GM21360 (cell line): ENCODE data around the gene TMEM108.
"Not testable (repeated sequence)": the region's sequence is repeated elsewhere in the genome, so short reads cannot be mapped to it uniquely, and the experiment has no call there.

Experiments
- ATAC-seq: cut with Tn5 transposase; IDR thresholded peaks from one replicate; pipeline ENCODE4 v1.9.1; 2021; ENCODE audit warnings: mild to moderate bottlenecking, moderate library complexity; ENCODE audit not compliant: unreplicated experiment

TMEM108 gene

DNA sequence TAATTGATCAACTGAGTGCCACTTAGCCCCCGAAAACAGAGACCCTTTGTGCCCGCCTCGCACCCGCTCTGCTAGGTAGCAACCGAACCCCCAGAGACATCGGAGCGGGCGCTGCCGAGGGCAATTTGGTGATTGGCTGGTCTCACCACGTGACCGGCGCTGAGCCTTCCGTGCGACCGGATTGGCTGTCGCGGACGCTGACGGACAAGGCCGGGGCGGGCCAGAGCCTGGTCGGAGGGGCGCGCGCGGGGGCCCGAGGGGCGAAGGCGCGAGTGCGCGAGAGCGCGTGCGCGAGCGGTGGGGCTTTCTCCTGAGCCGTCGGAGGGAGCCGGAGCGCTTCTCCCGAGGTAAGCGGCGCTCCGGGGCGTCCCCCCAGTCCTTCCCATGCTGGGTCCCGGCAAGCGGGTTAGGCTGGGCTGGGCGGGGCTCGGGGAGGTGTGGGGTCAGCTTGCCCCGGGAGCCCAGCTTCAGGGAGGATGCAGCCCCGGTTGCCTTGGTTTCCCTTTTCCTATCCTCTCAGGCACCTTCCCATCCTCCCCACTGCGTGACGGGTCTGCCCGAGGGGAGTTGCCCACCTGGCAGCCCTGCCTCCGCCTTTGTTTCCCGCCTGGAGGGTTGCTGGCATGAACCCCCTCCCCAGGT is at the start of gene TMEM108:
TMEM108 (plus strand) TSS at position 303 of the 642 bp plus-strand sequence.
- ATAC-seq = no peak

DNA sequence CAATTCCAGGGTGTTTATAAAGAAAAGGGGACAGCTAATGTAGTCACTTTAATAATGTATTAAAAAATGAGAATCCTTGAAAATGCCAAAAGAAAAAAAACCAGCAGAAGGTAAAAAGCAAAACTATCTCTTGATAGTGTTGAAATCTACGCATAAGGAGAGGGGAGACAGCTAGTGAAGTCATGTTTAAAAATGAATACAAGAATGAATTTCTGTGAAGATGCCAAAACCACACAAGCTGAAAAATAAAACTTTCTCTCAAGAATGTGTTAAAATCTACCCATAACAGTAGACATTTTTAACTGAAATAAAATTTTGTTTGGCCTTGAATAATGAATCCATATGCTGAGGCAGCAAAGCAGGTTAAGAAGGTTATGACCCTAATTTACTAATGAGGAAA is 42.2 kb upstream of the TMEM108 start:
- ATAC-seq = no peak

DNA sequence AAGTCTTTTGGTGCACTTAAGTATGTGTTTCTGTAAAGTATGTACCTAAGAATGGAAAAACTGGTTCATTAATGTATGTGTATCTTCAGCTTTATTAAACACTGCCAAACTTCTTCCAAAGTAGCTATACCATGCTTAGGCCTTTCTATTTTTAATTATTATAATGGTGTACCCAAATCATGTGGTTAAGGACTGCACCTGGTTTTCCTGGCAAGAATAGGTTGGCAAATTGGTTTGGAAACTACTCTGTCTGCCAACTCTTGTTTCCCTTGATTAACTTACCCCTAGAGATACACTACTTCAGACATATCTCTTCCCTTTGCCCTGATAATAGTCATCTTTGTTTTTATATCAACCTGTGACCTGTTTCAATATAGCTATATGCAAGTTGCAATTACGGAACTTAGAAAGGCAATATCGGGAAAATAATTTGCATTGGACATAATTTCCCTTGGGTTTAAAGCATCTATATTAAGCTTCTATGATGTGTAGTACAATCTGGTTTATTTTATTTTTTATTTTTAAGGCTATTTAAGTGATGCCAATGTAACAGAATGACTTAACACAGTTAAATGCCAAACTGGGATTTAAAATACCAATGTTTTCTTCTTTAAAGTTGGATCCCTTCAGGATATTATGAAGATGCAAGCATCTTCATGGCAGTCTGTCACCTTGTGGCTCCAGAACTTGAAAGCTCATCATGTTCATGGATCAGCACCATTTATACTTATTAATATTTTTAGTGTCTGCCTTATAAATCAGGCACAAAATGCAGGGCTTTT is 40.6 kb upstream of the TMEM108 start:
- no peak for ATAC-seq

DNA sequence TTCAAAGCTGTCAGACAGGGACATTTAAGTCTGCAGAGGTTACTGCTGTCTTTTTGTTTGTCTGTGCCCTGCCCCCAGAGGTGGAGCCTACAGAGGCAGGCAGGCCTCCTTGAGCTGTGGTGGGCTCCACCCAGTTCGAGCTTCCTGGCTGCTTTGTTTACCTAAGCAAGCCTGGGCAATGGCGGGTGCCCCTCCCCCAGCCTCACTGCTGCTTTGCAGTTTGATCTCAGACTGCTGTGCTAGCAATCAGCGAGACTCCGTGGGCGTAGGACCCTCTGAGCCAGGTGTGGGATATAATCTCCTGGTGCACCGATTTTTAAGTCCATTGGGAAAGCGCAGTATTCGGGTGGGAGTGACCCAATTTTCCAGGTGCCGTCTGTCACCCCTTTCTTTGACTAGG is 33.2 kb upstream of the TMEM108 start:
- ATAC-seq = not testable (repeated sequence)

DNA sequence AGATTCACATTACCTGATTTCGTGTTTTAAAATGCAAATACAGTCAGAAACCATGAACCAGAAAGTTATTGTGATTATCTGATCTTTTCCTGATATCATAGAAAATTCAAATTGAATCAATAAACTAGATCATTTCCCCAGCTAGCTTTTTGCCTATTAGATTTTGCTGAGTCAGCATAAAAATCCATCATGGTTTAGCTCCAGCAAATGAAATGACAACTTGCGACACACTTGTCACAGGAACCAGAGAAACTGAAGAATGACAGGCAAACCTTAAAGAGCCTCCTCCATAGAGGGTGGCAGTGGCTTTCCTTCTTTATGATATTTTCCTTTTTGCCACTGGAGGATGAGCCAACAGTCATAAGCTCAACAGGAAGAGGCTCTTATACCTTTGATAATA is 30.6 kb upstream of the TMEM108 start:
- ATAC-seq = no peak

DNA sequence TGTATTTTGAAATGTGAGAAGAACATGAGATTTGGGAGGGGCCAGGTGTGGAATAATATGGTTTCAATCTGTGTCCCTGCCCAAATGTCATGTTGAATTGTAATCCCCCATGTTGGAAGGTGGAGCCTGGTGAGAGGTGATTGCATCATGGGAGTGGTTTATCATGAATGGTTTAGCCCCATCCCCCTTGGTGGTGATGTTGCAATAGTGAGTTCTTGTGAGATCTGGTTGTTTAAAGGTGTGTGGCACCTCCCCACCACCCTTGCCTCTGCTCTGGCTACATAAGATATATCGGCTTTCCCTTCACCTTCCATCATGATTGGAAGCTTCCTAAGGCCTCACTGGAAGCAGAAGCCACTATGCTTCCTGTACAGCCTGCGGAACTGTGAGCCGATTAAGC is 23.9 kb upstream of the TMEM108 start:
- no peak for ATAC-seq

DNA sequence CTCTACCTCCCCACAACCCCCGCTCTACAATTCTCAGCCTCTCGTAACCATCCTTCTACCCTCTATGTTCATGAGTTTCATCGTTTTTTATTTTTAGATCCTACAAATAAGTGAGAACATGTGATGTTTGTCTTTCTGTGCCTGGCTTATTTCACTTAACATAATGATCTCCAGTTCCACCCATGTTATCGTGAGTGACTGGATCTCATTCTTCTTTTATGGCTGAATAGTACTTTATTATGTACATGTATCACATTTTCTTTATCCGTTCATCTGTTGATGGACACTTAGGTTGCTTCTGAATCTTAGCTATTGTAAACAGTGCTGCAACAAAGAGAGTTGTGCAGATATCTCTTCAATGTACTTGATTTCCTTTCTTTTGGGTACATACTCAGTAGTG is 22.6 kb upstream of the TMEM108 start:
- ATAC-seq = not testable (repeated sequence)

DNA sequence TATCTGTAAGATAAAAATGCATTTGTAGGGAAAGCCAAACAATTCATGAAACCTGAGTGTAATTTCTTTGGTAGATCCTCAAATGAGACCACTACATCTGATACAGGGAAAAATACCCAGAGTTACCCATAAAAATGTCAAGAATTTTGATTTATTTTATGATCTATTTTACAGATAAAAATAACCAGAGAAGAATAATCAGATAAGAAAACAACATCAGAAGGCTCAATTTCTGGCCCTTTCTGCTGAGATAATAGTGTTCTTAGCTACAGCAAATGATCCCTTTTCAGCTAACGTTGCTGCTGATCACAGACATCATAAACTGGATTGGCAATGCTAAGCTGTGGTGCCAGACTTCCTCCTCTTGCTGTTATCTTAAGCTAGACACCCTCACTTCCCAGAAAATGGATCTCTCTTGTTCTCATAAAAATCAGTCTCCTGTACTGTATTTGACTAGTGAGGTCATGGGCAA is 21.3 kb upstream of the TMEM108 start:
- no peak for ATAC-seq

DNA sequence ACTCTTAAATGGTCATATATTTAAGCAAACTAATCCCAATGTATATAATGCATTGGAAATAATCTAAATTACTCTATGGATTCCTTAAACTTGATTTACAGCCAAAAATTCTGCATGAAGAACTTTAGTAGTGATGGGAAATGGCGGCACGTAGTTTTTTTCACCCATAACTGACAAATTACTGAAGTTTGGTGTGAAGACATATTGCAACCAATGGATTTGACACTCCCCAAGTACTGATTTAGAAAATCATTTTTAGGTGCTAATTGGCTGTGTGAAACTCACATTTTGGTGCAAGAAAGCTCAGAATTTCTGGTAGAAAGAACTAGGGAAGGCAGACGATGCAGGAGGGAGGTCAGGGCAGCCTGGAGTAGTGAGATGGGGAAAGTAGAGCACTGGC is 19.3 kb upstream of the TMEM108 start:
- ATAC-seq = no peak

DNA sequence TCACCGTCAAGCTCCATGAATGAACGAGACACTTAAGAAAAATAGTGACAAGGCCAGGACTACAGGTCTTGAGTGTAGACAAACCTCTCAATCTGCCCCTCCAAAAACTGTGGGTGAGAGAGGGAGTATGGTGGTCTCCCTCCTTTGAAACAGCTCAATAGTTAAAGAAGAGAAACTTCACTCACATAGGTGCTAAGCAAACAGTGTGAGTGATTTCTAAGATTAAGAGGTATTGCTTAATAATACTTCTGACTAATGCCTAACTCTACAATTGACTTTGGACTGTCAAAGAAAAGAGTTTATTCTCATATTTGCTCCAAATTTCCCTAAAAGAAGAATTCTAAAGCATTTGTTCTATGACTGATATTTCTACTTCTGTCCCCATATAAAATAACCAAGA is 17.0 kb upstream of the TMEM108 start:
- ATAC-seq = no peak

DNA sequence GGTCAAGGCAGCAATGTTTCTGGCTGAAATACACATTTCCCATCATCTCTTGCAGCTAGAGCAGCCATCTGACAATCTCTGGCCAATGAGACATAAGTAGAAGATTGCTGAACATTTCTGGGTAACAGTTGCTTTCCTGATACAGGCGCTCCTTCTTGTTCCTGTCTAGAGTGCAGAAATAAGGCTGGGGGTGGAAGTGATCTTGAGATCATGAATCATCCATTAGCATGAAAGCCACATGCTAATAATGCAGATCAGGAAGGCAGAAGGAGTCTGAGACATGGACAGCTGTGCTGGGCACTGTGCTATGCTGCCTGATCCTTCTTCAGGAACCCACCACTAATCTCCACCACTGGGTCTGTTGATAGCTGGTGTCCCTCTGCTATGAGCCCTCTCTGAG is 14.8 kb upstream of the TMEM108 start:
- ATAC-seq = no peak

DNA sequence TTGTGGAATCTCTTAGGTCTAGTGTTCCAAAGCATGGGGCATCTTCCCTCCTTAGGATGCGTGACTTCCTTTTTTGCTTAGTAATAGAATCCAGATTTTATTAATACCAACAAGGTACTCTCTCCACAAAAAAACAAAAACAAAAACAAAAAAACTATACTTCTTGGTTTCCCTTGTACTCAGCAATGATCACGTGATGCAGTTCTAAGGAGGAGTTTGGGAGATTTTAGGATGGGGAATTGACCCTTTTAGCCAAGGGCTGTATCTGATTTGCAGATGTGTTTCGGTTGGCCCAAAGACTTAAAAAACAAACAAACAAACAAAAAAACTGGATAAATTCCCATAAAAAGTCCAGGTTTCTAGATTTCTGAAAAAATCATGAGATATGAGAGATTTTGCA is 12.6 kb upstream of the TMEM108 start:
- ATAC-seq = no peak

DNA sequence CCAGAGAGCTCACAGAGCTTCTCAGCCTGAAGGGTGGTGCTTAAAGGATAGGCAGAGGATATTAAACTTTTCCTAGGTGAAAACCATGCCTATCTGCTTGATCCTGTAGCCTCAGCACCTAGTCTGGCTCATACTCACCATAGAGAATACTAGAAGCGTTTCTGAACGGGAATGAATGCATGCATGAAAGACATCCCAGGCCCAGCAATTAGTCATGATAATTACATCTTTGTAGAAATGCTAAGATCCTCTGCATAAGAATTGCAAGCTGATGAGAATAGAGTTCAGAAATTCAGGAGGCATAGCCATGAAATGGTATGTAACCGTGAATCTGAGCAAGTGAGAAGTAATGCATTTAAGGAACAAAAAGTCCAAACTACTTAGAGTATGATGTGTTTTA is 5.9 kb upstream of the TMEM108 start:
- no peak for ATAC-seq

DNA sequence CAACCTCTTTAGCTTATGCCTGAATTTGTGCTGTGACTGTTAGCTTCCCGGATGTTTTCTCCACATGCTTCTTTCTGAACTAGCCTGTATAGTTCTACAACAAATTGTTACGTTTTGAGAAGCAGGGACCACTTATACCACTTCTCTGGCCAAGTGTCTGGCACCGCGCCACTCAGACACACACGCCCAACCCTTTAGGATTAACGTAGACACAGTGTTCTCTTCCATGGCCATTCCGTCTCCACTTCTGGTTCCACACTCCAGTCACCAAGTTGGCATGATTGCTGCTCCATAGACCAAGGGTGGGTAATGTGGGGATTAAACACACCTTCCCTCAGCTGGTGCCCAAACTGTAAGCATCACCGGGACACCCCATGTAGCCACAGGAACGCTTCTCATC is 755 bp upstream of the TMEM108 start:
- no peak for ATAC-seq

DNA sequence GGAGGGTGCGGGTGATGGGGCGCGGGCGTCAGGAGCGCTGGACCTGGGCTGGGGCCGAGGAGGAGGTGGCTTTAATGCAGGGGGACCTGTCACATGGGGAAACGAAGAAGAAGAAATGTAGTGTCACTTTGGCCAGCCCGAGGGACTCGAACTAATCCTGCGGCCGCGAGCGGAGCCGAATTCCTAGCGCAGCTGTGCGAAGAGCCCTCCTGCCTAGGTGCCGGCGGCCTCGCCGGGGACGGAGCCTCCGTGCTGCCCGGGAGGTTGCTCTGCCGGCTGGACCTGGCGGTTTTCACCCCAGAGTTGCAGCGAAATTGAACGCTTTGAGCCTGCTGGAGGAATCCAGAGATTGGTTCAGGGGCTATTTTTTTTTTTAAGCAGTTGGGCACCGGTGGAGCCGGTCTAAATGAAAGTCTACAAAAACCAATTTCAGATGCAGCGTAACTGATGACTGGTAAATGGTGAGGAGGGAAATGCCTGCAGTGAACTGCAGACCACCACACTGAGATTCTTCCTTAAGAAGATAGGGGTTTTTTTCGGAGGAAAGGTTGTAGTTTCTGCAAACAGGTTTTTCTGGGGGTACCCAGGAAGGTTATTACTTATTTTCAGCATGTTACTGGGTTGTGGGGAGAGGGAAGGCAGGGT is 662 bp downstream of the TMEM108 start:
- ATAC-seq = no peak

DNA sequence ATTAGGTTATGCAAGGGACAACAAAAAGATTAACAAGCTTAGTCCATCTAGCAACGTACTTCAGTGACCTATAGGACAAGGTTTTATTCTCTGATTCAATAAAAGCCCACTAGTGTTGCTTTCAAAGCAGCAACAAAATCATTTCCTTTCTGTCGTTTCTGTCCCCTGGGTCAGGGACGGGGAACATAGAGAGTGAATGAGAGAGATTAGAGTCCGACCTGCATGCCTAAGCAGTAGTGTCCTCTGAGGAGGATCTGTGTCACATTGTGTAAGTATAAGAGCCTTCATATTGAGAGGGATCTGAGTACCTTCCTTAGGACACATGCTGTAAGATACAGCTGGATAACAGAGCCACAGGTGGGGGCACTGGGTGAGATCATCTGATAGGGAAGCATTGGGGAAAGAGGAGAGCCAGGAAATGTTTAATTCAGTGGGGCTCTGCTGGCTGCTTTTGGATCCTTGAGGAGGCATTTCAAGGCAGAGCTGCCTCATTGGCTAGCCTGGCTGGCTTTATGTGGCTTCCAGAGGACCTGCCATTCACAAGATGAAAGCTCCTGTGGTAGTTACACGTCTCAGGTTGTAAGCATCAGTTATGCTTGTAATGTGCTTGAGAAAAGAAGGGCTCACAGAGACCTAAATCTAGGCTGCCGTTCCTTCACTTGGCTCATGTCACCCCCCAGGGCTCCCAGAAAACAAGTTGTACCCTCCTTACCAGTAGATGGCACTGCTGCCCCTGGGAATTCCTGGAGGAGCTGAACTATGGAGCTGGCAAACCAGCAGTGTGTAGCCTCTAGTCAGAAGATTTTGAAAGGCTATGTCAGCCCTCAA is 2.7 kb downstream of the TMEM108 start:
- no peak for ATAC-seq

DNA sequence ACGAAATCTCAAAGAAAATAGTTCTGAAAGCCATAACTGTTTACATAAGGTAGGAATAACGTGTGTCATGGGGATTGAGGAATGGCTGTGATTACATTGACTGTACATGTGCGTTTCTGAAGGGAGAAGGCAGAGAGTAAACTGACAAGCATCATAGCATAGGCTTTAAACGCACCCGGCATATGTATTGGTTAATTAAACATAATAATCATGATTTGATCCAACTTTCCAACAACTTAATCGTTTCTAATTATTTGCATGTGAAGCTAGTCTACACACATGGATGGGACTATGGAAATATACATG is 3.3 kb downstream of the TMEM108 start:
- no peak for ATAC-seq

DNA sequence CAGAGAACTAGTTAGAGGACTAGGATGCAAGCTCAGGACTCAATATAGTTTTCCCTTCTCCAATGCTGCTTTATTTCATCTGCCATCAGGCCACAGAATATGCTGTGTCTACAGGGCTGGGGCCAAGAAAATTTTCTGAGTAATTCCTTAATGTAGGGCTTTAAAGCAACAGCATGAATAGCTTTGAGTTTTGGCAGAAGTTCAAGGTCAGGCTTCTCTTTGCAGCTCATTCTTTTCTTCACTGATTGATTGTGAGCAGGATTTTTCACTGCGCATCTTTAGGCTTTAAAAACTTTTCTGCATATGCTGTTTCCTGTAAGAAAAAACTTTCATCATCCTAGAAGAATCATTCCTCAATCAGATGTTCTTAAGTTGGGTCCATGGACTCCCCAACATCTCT is 4.6 kb downstream of the TMEM108 start:
- ATAC-seq = no peak

DNA sequence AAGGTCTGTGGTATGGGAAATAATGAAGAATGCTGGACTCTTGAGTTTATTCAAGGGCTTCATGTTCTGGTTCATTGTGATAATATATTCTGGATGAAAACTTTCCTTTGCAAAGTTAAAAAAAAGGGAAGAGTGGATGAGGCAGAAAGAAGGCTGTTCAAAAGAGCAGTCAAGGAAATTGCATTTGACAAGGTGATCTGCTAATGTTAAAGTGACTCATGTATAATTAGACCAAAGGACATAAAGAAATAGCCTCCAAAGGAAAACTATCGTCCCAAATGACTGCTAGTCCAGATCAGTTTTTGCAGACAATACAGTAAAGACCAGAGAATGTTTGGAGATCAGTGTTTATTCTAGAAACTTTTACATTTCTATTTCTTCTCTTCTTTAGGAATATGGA is 9.8 kb downstream of the TMEM108 start:
- no peak for ATAC-seq

DNA sequence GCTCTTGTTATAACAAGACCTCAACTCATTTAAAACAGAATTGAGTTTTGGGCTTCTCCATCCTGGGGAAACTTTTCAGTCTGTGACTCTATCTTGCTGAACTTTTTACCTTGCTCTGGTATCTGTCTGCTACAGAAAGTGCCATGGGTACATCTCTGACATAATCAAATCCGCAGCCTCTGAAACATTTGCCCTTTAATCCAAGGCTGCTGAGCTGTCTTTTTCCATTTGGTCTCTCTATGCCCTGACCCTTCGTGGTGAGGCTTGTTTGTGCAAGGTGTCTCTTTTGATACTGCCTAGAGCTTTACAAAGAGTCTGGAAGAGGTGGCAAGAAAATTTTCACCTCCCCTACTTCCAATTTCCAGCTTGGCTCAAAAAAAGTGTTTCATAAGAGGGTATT is 11.3 kb downstream of the TMEM108 start:
- no peak for ATAC-seq

DNA sequence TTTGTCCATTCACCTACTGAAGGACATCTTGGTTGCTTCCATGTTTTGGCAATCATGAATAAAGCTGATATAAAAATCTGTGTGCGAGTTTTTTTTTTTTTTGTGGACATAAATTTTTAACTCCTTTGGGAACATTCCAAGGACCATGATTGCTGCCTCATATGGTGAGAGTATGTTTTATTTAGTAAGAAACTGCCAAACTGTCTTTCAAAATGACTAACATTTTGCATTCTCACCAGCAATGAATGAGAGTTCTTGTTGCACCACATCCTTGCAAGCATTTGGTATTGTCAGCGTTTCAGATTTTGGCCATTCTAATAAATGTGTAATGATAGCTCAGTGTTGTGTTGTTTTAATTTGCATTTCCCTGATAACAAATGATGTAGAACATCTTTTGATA is 12.7 kb downstream of the TMEM108 start:
- no peak for ATAC-seq
